Neural cell (in vitro differentiated cells): ENCODE data around the gene C2.

Experiments
- CTCF ChIP-seq: fragments of 450-650 bp; IDR thresholded peaks from 2 replicates; pipeline ENCODE4 v1.5.1; 2014; ENCODE audit warnings: antibody characterized with exemption, mild to moderate bottlenecking, moderate library complexity; ENCODE audit not compliant: poor library complexity, severe bottlenecking
- EP300 ChIP-seq: fragments of 450-650 bp; conservative IDR thresholded peaks from 2 replicates; pipeline ENCODE4 v1.6.1; 2014; ENCODE audit warnings: antibody characterized with exemption, mild to moderate bottlenecking, moderate library complexity; ENCODE audit not compliant: poor library complexity, severe bottlenecking
- EZH2 ChIP-seq: fragments of 200-600, 300-800 bp; shearing (Covaris generic), sonication (generic); IDR thresholded peaks from 2 replicates; pipeline ENCODE4 v1.6.1; 2014; ENCODE audit warnings: antibody characterized with exemption, low read length, borderline replicate concordance, mild to moderate bottlenecking; ENCODE audit not compliant: insufficient read depth, poor library complexity, severe bottlenecking
- MXI1 ChIP-seq: fragments of 450-650 bp; conservative IDR thresholded peaks from 2 replicates; pipeline ENCODE4 v1.6.1; 2014; ENCODE audit warnings: antibody characterized with exemption, mild to moderate bottlenecking; ENCODE audit not compliant: poor library complexity, severe bottlenecking
- POLR2AphosphoS5 ChIP-seq: IDR thresholded peaks from 2 replicates; pipeline ENCODE4 v1.6.1; 2012
- TF ChIP-seq, protein P1 (sequence below): IDR thresholded peaks from 2 replicates; pipeline ENCODE4 v1.6.1; 2012; ENCODE audit warnings: borderline replicate concordance

GRCh38 chr6:31886541-31886991, 41.0 kb upstream of the C2 start:
- no peak for TF ChIP-seq POLR2AphosphoS5
- no peak for TF ChIP-seq CTCF
- TF ChIP-seq, protein P1, sequence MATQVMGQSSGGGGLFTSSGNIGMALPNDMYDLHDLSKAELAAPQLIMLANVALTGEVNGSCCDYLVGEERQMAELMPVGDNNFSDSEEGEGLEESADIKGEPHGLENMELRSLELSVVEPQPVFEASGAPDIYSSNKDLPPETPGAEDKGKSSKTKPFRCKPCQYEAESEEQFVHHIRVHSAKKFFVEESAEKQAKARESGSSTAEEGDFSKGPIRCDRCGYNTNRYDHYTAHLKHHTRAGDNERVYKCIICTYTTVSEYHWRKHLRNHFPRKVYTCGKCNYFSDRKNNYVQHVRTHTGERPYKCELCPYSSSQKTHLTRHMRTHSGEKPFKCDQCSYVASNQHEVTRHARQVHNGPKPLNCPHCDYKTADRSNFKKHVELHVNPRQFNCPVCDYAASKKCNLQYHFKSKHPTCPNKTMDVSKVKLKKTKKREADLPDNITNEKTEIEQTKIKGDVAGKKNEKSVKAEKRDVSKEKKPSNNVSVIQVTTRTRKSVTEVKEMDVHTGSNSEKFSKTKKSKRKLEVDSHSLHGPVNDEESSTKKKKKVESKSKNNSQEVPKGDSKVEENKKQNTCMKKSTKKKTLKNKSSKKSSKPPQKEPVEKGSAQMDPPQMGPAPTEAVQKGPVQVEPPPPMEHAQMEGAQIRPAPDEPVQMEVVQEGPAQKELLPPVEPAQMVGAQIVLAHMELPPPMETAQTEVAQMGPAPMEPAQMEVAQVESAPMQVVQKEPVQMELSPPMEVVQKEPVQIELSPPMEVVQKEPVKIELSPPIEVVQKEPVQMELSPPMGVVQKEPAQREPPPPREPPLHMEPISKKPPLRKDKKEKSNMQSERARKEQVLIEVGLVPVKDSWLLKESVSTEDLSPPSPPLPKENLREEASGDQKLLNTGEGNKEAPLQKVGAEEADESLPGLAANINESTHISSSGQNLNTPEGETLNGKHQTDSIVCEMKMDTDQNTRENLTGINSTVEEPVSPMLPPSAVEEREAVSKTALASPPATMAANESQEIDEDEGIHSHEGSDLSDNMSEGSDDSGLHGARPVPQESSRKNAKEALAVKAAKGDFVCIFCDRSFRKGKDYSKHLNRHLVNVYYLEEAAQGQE: no peak
- no peak for TF ChIP-seq MXI1
- no peak for TF ChIP-seq EZH2
- no peak for TF ChIP-seq EP300
